HL-60/S4 treated with retinoic acid at 250 ng/mL for 4 days and 3 days (cell line): ENCODE results near the gene TIPRL.
"Not testable (repeated sequence)": the region's sequence is repeated elsewhere in the genome, so short reads cannot be mapped to it uniquely, and the experiment has no call there.

Experiments used
- in situ Hi-C: fragments of 300-500 bp; cut with MboI; formaldehyde crosslinking; loops from 2 replicates; pipeline ENCODE4 v1.7.0; 2022; ENCODE audit warnings: low sequenced_read_pairs

Gene TIPRL

DNA sequence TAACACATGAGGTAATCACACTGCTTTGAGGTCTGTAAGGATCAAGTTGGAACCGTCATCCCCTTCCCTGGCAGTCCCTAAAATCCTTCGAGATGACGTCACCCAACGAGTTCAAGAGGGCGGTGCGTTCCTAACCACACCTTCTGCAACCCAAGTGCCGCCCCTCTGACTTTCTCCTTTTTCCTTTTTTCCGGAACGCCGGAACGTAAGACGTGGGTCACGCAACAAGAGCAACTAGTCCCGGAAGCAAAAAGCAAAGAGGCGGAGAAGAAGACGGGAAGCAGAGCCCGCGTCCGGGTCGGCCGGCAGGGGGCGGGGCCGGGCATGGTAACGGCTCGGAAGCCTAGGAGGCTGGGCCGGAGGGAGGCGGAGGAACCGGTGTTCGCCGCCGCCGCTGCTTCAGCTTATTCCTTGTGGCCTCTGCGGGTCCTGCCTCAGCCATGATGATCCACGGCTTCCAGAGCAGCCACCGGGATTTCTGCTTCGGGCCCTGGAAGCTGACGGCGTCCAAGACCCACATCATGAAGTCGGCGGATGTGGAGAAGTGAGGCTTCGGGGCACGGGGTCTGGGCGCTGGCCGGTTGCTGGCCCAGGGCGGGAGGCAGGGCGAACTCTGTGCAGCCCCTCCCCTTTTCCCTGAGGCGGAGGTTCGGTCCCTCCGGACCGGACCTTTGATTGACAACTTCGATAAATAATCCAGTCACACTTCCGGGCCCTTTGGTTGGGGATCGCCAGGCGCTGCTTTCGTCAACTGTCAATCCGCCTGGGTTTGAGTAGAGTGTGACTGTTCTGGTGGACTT lies at the start of gene TIPRL:
Gene TIPRL, plus strand, starts transcription at position 325 of the 800 bp plus-strand sequence. Its CDS starts 116 bp downstream, at position 441.
- in situ Hi-C loops, result no loop called here

DNA sequence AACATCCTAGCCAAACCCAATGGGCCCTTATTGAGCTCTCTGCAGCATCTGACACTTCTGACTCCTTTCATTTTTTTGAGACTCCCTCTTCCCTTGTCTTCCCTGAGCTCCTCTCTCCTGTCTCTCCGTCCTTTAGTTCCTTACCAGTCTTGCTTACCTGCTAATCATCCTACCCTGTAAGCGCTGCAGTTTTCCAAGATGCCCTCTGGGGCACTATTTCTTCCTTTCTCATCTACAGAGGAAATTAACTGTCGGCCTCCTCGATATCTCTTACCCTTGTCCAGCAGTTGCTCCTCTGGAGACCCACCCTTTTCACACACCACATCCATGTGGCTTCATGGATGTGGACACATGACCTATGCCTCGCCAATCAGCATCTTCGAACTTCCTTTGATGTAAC lies 48.8 kb upstream of the TIPRL start:
- in situ Hi-C loops, result no loop called here

DNA sequence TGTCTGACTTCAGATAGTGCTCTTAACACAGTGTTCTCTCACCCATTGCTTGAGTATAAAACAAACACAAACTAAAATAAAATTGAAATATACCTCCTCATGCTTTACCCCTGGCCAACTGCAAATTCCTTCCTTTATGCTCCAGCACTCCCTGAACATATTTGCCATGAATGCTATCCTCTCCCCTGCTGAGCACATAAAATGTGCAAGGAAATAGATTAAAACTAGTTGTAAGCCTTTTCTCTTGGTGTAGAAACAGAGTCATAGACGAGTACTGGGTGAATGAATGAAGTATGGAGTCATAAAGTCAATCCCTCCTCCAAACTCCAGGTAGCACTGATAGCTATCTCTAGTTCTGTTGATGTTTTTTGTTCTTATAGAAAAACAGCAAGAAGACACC lies 44.6 kb upstream of the TIPRL start:
- in situ Hi-C loops, result no loop called here

DNA sequence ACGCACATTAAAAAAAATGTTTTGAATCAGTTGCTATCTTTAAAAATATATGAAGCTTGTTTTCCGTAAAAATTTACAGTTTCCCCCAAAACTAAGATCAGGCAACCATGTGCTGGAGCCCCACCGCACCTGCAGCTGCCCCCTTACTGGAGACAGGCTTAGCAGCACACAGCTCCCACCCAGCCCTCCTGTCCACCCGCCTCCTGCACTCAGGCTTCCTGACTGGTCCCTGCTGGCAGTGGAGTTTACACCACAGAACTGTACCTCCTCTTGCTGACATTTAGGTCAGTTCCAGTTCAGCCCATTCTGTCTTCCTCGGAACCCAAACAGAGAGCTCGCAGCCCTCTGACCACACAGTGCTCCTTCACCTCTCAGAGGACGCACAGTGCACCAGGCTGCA lies 44.1 kb upstream of the TIPRL start:
- in situ Hi-C loops, result no loop called here

DNA sequence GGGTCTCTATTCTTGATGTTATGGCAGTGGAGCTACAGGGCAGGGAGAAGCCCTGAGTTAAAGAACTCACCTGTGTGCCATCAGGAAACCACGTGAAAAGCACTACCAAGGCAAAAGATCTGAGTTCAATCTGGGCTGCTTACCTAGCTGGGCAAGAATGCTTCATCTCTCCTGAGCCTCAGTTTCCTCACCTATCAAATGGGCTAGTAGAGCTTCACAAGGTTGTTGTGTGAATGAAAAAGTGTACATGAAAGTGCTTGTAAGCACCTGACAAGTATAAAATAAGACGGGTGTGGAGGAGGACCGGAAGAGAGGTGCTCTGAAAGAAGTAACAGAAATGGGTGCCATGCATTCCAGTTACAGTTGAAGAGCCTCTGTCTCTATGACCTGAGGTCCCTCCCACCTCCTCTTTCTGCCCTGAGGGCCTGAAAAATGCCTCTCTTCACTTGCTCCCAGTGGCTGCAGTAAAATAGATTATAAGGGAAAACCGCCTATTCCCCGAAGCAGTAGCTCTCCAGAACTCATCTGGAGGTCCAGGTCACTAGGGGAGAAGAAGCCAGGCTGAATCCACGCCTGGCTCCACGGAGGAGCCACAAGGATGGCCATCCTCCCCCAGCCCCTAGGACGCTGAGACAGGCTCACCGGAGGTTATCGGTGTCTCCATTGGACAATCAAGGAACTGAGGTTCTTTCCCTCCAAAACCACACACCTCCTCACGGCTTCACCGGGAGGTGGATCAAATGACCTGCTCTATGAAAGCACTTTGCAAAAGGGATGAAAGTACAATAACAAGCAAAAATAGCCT lies 43.4 kb upstream of the TIPRL start:
- in situ Hi-C loops, result no loop called here

DNA sequence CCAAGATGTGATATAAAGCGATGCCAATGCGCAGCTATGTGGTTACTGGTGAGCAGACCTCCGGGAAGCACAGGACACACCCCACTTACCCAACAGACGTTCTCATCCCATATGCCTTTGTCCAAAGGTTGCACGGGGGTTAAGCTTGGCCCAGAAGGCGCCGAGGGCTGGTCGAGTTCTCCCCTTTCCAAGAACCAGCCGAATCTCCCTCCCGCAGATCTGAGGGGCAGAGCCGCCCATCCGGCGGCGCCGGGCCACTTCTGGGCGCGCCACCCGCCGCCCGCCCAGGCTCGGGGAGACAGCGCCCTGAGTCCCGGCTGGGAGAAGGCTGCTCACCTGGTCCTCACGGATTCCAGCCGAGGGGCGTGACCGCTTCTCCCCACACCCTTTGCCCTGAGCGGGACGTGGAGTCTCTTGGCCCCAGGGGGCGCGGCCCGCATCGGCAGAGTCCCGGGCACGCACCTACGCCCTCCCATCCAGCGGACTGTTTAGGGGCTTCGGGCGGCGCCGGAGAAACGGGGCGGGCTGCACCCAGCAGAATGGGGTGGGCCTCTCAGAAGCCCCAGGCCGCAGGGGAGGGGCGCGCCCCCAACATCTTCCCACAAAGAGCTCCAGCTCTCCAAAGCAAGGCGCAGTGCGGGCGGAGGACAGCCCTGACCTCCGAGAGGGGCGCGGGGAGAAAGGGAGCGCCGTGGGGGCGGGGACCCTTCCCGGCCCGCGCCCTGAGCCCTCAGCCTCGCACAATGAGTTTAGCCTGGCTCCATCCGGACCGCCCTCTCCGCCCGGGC lies 42.6 kb upstream of the TIPRL start:
- in situ Hi-C loops, result no loop called here

DNA sequence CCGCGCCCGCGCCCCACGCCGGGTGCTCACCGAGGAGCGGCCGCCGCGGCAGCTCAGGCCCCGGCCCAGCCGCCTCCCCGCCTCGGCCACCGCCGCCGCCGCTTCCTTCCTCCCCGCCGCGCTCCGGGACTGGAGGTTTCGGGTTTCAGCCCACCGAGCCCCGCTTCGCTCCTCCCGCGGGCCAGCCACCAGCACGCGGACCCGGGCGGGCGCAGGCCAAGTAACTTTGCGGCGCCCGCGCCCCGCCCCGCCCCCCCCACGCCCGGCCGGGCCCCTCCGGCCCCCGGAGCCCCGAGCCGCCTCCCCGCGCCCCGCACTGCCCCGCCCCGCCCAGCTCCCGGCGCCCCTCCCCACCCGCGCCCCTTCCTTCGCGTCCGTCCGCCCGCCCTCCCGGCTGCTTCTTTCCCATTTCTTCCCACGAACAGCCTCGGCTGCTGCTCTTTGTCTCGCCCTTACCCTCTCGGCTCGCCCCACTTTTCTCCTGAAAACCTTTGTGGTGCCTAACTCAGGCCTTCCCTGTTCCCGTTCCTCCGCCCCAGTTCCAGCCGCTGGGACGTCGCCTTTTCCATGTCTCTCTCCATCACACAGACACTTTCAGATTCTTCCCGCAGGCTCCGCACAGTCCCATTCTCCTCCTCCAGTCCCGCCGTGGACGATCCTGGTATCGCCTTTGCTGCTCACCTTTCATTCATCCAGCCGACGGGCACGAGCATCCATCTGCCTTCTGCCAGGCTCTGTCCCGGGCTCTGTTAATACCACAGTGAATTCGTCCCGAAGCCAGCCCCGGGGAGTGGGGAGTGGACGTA lies 41.9 kb upstream of the TIPRL start, which contains the start of gene GPR161:
Gene GPR161, minus strand, starts transcription at position 222 of the 806 bp plus-strand sequence. CDS start 32,080 bp downstream, outside the sequence.
- in situ Hi-C loops, result no loop called here

DNA sequence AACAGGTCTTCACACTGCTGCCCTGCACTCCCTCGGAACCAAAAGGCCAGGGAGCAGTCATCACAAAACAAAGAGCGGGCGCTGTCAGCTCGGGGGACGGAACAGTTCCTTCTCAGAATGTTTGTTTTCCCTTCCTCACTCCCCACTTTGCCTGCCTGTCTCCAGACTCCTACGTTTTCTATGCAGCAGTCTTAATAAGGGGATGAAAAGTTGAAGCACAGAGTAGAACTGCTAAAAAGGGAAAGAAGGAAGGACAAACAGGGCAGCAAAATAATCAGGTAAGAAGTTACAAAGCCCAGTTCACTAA lies 41.3 kb upstream of the TIPRL start:
- in situ Hi-C loops, result no loop called here

DNA sequence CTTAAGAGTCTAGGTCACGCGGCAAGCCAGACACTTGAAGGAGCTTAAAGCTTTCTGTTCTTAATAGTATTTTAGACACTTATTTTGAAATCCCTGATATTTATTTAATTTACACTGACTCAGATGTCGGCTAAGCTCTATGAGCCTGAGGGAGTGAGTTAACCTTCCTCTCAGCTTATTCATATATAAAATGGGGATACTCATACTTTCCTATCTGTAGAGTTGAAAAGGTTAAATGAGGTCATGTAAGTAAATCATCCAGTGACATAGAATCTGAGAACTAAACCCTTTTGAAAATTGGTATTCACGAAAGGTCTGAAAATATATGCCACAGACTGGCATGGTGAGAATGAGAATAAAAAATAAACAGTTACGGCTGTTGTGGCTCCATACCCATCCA lies 40.6 kb upstream of the TIPRL start:
- in situ Hi-C loops, result no loop called here

DNA sequence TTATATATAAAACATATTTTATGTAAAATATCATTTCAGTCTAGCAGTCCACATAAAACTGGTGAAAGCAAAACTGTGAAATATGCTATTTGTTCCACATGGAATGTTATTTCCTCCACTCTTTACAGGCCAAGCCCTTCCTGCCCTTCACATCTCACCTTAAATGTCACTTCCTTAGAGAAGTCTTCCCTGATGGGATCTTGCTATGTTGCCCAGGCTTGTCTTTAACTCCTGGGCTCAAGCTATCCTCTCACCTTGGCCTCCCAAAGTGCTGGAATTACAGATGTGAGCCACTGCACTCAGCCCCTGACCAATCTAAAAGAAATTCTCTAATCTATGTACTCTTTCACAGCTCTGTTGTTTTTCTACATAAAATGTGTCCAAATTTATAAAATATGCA lies 39.7 kb upstream of the TIPRL start:
- in situ Hi-C loops, result no loop called here

DNA sequence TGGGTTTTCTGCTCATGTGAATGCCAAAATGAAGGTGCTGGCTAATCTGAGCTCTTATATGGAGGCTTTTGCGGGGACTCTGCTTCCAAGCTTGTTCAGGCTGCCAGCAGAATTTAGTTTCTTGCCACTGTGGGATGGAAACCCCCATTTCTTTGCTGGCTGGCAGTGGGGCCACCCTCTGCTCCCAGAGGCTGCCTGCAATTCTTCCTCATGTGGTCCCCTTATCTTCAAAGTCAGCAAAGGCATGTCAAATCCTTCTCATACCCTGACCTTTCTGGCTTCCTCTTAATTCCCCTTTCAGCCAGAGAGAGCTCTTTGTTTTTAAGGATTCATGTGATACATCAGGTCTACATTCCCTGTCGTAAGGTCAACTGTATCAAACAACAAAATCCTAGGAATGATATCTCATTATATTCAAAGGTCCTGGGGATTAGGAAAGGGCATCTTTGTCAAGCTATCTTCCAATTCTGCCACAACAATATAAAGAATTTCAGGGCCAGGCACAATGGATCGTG lies 36.8 kb upstream of the TIPRL start:
- in situ Hi-C loops, result no loop called here

DNA sequence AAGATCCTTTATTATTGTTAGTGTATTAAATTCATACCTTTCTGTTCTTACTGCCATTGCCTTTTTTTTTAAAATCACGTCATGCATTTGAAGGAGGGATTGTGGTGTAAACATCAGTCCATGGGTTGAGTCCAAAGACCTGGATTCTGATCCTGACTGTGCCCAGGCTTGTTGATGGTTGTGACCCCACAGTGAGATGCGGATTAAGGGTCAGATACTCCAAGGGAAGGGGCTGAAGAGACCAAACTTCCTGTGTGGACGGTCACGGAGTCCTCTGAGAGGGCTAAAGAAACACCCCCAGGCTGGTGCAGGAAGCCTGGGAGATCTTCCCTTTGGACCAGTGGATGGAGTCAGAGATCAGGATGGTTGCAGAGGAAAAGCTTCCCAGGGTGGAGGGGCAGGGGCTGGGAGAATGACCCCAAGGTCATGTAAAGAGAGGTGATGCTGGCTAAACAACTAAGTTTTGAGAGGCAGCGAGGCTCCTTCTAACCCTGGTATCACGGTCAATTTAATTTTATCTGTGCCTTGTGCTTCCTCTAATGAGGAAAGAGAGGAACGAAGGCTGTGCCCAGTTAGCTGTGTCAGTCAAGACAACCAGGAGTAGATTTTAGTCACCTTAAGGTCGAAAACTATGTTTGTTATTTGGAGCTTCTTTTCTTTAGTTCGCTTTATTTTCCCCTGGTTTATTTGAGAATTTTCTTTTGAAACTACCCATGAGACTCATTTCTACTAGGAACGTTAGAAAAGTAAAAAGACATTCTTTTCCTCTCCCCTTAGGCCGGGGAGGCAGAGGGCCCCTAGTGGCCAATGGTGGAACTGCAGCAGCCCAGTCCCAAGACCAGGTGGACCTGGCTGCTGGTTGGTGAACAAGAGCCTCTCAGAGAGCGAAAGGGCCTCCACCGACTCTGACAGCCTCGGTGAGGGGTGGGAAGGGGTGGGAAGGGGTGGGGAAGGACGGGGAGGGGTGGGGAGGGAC lies 33.3 kb upstream of the TIPRL start:
- in situ Hi-C loops, result no loop called here

DNA sequence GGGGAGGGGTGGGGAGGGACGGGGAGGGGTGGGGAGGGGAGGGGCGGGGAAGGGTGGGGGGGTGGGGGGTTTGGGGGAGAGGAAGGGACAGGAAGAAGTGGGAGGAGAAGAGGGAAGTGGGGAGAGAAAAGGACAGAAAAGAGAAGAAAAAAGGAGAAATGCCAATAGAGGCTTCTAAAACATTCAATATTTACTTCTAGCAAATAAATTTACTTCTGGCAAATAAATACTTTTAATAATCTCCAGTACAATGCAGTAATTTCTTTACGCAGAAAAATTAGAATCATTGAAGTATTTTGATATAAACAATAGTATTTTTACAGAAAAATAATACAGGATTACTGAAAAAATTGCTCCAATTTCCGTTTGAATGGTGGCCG lies 32.6 kb upstream of the TIPRL start:
- in situ Hi-C loops, result no loop called here

DNA sequence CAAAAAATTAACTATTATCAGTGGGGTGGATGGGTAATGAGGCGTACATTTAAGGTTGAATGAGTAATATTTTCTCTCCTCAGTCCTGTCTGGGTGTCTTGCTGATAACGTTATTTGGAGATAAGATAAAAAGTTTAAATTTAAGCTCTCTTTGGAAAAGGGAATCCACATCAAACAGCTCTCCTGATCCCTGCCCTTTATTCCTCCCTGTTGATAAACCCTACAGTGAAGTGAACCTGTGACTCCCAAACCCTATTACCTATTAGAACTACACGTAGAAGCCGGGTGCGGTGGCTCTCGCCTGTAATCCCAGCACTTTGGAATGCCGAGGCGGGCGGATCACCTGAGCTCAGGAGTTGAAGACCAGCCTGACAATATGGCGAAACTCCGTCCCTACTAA lies 32.1 kb upstream of the TIPRL start:
- in situ Hi-C loops, result no loop called here

DNA sequence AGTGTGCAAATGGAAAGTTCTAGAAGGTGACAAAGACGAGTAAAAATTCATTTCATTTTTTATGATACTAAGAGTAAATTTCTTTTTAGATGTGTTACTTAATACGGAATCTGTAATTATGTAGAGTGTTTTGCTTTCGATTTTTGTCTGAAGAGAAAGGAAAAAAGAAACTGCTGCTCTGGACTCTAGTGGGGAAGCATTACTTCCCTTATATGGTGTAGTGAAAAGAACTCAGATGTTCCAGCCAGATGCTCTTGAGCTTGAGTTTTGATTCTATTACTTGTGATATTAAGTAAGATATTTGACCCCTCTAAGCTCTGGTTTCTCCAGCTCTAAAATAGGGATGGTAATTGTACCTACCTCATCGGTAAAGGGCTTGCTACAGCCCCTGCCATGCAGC lies 29.8 kb upstream of the TIPRL start:
- in situ Hi-C loops, result no loop called here

DNA sequence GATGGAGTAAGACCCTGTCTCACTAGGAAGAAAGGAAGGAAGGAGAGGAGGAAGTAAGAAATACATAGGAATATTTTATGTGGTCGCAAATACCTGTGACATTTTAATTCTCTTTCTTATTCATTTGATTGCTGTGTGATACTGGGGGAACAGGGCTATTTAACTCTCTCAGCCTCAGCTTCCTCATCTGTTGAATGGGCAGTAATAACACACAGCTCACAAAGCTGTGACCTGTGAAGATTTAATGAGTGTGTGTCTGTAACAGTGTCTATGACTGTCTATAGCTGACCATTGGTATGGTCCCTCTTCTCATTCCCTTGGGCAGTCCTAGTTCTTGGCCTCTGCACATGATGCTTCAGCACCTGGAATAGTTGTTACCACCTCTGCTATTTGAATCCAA lies 28.5 kb upstream of the TIPRL start:
- in situ Hi-C loops, result no loop called here

DNA sequence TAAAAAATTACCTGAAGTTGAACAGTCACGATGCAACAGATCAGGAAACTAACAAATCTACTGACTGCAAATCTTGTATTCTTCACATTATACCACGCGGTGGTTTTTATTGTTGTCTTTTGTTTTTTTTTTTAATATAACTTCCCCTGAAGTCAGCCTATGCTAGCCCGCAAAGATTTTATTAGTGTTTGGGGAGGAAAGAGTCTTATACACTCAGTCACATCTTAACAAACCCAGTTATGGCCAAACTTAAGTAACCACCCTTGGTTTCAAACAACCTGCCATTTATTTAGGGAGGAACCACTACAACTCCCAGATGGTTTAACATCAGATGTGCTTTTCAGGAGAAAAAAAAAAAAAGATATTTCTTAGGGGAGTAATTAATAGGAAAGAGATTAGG lies 26.8 kb upstream of the TIPRL start:
- in situ Hi-C loops, result no loop called here

DNA sequence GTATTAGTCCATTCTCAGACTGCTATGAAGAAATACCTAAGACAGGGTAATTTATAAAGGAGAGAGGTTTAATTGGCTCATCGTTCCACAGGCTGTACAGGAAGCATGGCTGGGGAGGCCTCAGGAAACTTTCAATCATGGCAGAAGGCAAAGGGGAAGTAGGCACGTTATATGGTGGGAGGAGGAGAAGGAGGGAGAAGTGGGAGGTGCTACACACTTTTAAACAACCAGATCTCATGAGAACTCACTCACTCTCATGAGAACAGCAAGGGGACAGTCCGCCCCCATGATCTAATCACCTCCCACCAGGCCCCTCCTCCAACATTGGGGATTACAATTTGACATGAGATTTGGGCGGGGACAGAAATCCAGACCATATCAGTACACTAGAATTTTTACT lies 24.1 kb upstream of the TIPRL start:
- in situ Hi-C loops, result not testable (repeated sequence)

DNA sequence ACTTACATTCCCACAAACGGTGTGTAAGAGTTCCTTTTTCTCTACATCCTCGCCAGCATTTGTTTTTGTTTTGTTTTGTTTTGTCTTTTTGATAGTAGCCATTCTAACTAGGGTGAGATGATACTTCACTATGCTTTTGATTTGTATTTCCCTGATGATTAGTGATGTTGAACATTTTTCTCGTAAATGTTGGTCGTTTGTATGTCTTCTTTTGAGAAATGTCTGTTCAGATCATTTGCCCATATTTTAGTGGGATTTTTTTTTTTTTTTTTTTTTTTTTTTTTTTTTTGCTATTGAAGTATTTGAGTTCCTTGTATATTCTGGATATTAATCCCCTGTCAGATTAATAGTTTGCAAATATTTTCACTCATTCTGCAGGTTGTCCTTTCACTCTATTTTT lies 22.9 kb upstream of the TIPRL start:
- in situ Hi-C loops, result no loop called here
